Gastroesophageal sphincter (tissue), 4 donors: ENCODE measurements around the gene LENEP. TPM values are rescaled to one million over a fixed set of nuclear protein-coding genes. Genes with fewer than 3 reads are reported as not detected.

Experiments used
- ATAC-seq: fragments of 150-250 bp; one replicate; pipeline ENCODE4 v1.9.1; 2016; ENCODE audit warnings: mild to moderate bottlenecking, moderate library complexity
- H3K27ac ChIP-seq, 4 donors: fragments of 200-600 bp; sonication (generic) in 3 of 4; 1 replicate in 3 of 4; 2 replicates in 1 of 4; pipeline ENCODE4 v1.5.1; 2016 to 2019
- H3K27me3 ChIP-seq: fragments of 200-600 bp; sonication (generic); one replicate; pipeline ENCODE4 v1.5.1; 2019
- H3K36me3 ChIP-seq, 2 donors: fragments of 200-600 bp; sonication (generic); one replicate each; pipeline ENCODE4 v1.5.1; 2019; ENCODE audit warnings: control low read depth in 1 of 2
- H3K4me1 ChIP-seq, 3 donors: fragments of 200-600 bp; sonication (generic); 1 replicate in 2 of 3; 2 replicates in 1 of 3; pipeline ENCODE4 v1.5.1; 2016 to 2019; ENCODE audit warnings: control low read depth in 2 of 3
- H3K4me3 ChIP-seq, 2 donors: fragments of 200-600 bp; sonication (generic); one replicate each; pipeline ENCODE4 v1.5.1; 2019; ENCODE audit warnings: mild to moderate bottlenecking in 1 of 2, moderate library complexity in 1 of 2
- H3K9me3 ChIP-seq, 3 donors: fragments of 200-600 bp; sonication (generic); one replicate each; pipeline ENCODE4 v1.5.1; 2017 to 2019; ENCODE audit warnings: control low read depth in 2 of 3
- EP300 ChIP-seq: sonication (generic); formaldehyde crosslinking; IDR thresholded peaks from one replicate; pipeline ENCODE4 v1.6.1; 2017; ENCODE audit warnings: antibody characterized with exemption, mild to moderate bottlenecking
- POLR2A ChIP-seq, 2 donors: fragments of 450-650 bp; IDR thresholded peaks; one replicate each; pipeline ENCODE4 v1.6.1; 2017; ENCODE audit warnings: antibody characterized with exemption in 2 of 2, mild to moderate bottlenecking in 2 of 2, moderate library complexity in 1 of 2
- POLR2AphosphoS5 ChIP-seq: sonication (generic); formaldehyde crosslinking; IDR thresholded peaks from one replicate; pipeline ENCODE4 v1.6.1; 2017; ENCODE audit warnings: antibody characterized with exemption
- WGBS, 2 donors: methylation state at CpG; one replicate each; pipeline ENCODE4 v1.1.5; 2018; ENCODE audit warnings: low coverage in 1 of 2; 5-methylcytosine and 5-hydroxymethylcytosine counted together
- total RNA-seq, 4 donors: library from RNA; depleted of rRNA; stranded (reverse); fragments of >200 nt; gene quantifications; one replicate each; pipeline ENCODE4 v1.1.0, GENCODE V29; 2016
- TF ChIP-seq, protein P1 (sequence below), 4 experiments: fragments of 200-600 bp in 2 of 4; fragments of 450-650 bp in 2 of 4; sonication (generic) in 1 of 4; IDR thresholded peaks; one replicate each; pipeline ENCODE4 v1.5.1; 2017 to 2019; ENCODE audit warnings: antibody characterized with exemption in 4 of 4, mild to moderate bottlenecking in 2 of 4, moderate library complexity in 2 of 4

The LENEP gene
- total RNA-seq, 4 donors from 2014 or later, result not detected

- no peaks in the 10 kb centered on the region for H3K27me3 ChIP-seq
- ATAC-seq, result no peak
- H3K9me3 ChIP-seq, result no peaks in the 10 kb centered on the region
- peak overlapping the region in 3 of 4 donors; percentile 88 to 97 (median 97) for H3K27ac ChIP-seq
- WGBS, 2 donors, result 88 to 98% methylated on average over 4 to 5 of the region's 5 CpGs
- TF ChIP-seq EP300, result no peak
- TF ChIP-seq POLR2AphosphoS5, result no peak
- TF ChIP-seq, protein P1, sequence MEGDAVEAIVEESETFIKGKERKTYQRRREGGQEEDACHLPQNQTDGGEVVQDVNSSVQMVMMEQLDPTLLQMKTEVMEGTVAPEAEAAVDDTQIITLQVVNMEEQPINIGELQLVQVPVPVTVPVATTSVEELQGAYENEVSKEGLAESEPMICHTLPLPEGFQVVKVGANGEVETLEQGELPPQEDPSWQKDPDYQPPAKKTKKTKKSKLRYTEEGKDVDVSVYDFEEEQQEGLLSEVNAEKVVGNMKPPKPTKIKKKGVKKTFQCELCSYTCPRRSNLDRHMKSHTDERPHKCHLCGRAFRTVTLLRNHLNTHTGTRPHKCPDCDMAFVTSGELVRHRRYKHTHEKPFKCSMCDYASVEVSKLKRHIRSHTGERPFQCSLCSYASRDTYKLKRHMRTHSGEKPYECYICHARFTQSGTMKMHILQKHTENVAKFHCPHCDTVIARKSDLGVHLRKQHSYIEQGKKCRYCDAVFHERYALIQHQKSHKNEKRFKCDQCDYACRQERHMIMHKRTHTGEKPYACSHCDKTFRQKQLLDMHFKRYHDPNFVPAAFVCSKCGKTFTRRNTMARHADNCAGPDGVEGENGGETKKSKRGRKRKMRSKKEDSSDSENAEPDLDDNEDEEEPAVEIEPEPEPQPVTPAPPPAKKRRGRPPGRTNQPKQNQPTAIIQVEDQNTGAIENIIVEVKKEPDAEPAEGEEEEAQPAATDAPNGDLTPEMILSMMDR (IDR thresholded peaks at IDR 0.05), result no peak
- H3K4me3 ChIP-seq, result peak overlapping the region in 1 of 2 donors; percentile 34
- H3K4me1 ChIP-seq, result peaks cover 1 to 95% (median 42%) of the 10 kb centered on the region in 3 donors
- peaks cover 0 to 9% of the 10 kb centered on the region in 2 donors for H3K36me3 ChIP-seq
Observed at GRCh38 chr1:155009742-155010141, 16.4 kb downstream of the LENEP start.

DNA sequence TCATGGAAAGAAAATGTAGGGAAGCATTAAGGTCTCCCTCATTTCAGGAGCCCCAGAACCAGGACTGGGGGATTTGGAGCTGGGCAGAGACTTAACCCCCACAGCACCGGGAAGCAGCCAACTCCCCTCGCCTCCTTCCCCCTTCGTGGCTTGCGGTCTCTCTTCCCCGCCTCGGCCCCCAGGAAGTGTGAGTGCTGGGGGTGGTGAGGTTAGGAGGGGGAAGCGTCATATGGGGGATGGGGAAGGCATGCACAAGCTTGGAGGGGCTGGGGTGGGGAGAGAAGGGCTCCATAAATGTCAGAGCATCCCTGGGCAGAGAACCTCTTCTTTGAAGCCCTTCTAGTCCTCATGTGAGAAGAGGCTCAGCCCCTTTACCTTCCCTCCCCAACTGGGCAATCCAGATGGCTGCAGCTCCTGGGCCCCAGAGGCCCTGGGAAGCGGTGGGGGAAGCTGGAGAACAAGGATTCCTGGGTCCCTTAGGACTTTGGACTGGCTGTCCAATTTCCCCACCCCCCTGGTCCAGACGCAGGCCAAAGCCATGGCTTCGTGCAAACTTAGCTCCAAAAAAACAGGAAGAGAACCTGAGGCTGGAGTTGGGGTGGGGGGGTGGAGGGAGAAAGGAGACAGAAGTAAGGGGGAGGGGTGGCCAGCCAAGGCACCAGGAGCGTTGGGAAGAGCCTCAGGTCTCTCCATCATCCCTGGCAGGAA, 17.0 kb downstream of the LENEP start:
- no peak overlapping the region for H3K4me3 ChIP-seq
- H3K27ac ChIP-seq, result peak overlapping the region in 3 of 4 donors; percentile 64 to 97 (median 88)
- H3K4me1 ChIP-seq, result peaks cover 0 to 88% (median 36%) of the 10 kb centered on the region in 3 donors
- no peaks in the 10 kb centered on the region for H3K27me3 ChIP-seq
- TF ChIP-seq POLR2AphosphoS5, result no peak
- TF ChIP-seq EP300, result no peak
- TF ChIP-seq, protein P1 (IDR thresholded peaks at IDR 0.05), result no peak
- TF ChIP-seq POLR2A (IDR thresholded peaks at IDR 0.05), result no peak
- peaks cover 0 to 15% of the 10 kb centered on the region in 2 donors for H3K36me3 ChIP-seq
- WGBS, 2 donors, result 44 to 86% methylated on average over 1 to 6 of the region's 11 CpGs
- ATAC-seq, result no peak
- no peaks in the 10 kb centered on the region for H3K9me3 ChIP-seq

DNA sequence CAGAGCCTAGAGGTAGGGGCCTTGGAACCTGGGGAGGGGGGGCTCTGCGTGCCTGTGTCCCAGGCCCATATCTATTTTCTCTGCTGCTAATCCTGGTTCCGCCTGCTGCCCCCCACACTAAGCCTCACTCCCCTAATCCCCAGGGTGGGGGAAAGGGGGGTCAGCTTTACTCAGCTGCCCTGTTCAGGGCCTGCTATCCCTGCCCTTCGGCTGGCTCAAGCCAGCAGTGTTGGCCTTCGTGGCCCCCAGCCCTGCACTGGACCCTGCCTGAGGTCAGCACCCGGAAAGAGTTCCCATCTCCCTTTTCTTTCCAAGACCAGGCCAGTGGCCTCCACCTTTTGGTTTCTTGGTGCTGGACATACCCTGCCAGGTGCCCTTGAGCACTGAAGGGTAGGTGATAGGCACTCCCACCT, 17.6 kb downstream of the LENEP start:
- no peak for ATAC-seq
- Histone ChIP-seq H3K4me1 (peaks cover 0 to 83% (median 32%) of the 10 kb centered on the region in 3 donors), H3K27ac (peak overlapping the region in 3 of 4 donors; percentile 64 to 97 (median 88)), H3K4me3 (no peak overlapping the region), H3K36me3 (peaks cover 0 to 21% of the 10 kb centered on the region in 2 donors), H3K27me3 (no peaks in the 10 kb centered on the region), H3K9me3 (no peaks in the 10 kb centered on the region)
- TF ChIP-seq POLR2A (IDR thresholded peaks at IDR 0.05) (no peak), POLR2AphosphoS5 (no peak), EP300 (no peak)
- TF ChIP-seq, protein P1 (IDR thresholded peaks at IDR 0.05), result no peak
- WGBS, 2 donors, result 76% methylated on average over 5 of the region's 5 CpGs; no CpG with 5 or more reads in 1 of the 2 donors

- Histone ChIP-seq H3K36me3 (peaks cover 0 to 27% of the 10 kb centered on the region in 2 donors), H3K27me3 (no peaks in the 10 kb centered on the region), H3K27ac (peak overlapping the region; percentile 2 to 97 (median 76)), H3K4me3 (no peak overlapping the region), H3K9me3 (no peaks in the 10 kb centered on the region), H3K4me1 (peaks cover 0 to 83% (median 34%) of the 10 kb centered on the region in 3 donors)
- no CpG with 5 or more reads among the region's 6 CpGs for WGBS, 2 donors
- TF ChIP-seq EP300, result no peak
- no peak for TF ChIP-seq POLR2AphosphoS5
- no peak for TF ChIP-seq POLR2A (IDR thresholded peaks at IDR 0.05)
- TF ChIP-seq, protein P1 (IDR thresholded peaks at IDR 0.05), result no peak
- ATAC-seq, result no peak
Observed at GRCh38 chr1:155011437-155012025, 18.1 kb downstream of the LENEP start.
